Endothelial cell of umbilical vein (primary cell): Measurements from ENCODE around the gene MIOS. TPM values are rescaled to one million over a fixed set of nuclear protein-coding genes. Genes with fewer than 3 reads are reported as not detected.

ENCODE experiments used
- BruUV-seq: library from RNA; stranded (reverse); fragments of 400-500 nt; replicated peaks from 2 replicates; lab custom pipeline; 2021; lab: Mats Ljungman, UMichigan
- CTCF ChIA-PET: fragments of 300-600, 350-600 bp; sonication (Branson Sonifier 250); formaldehyde crosslinking; loops from one replicate; lab custom pipeline; 2021; ENCODE audit warnings: antibody characterized with exemption, inconsistent platforms; lab: Charles Lee
- POLR2A ChIA-PET: fragments of 300-600, 350-600 bp; sonication (Branson Sonifier 250); formaldehyde crosslinking; loops from one replicate; lab custom pipeline; 2021; ENCODE audit warnings: antibody characterized with exemption, inconsistent platforms; lab: Charles Lee
- DNase-seq: peaks from one replicate; pipeline ENCODE4 v3.0.0-alpha.2; 2011; ENCODE audit warnings: low read depth, low spot score
- FAIRE-seq: peaks from 2 replicates; lab custom pipeline; 2011; peaks lifted over from hg19 to GRCh38; lab: Jason Lieb, UNC
- H2AFZ ChIP-seq: 2 replicates; pipeline ENCODE4 v1.6.0; 2012; ENCODE audit warnings: low read depth, low read length, control low read depth, inconsistent platforms
- H3K27ac ChIP-seq: 2 replicates; pipeline ENCODE4 v1.5.1; 2011; ENCODE audit warnings: low read depth, mild to moderate bottlenecking, control low read depth, low read length, moderate library complexity; ENCODE audit not compliant: insufficient read depth
- H3K27me3 ChIP-seq, 2 experiments: 2 replicates each; pipeline versions ENCODE4 v1.6.0 to v1.6.1; 2011; ENCODE audit warnings: low read length in 2 of 2, mixed read lengths in 1 of 2; ENCODE audit not compliant: control insufficient read depth in 2 of 2, insufficient read depth in 2 of 2
- H3K36me3 ChIP-seq, 2 experiments: 2 replicates in 1 of 2; 3 replicates in 1 of 2; pipeline ENCODE4 v1.5.1; 2011; ENCODE audit warnings: low read length in 2 of 2, mild to moderate bottlenecking in 1 of 2, moderate library complexity in 1 of 2; ENCODE audit not compliant: control insufficient read depth in 2 of 2, insufficient read depth in 2 of 2; ENCODE audit errors: extremely low read depth in 1 of 2
- H3K4me1 ChIP-seq: 3 replicates; pipeline ENCODE4 v1.5.1; 2011; ENCODE audit warnings: mild to moderate bottlenecking, low read length; ENCODE audit not compliant: control insufficient read depth, insufficient read depth; ENCODE audit errors: extremely low read depth
- H3K4me2 ChIP-seq: 2 replicates; pipeline ENCODE4 v1.6.1; 2011; ENCODE audit warnings: low read length, control low read depth, mixed read lengths; ENCODE audit not compliant: insufficient read depth
- H3K4me3 ChIP-seq, 3 experiments: fragments of 200-600 bp in 1 of 3; sonication (generic), shearing (Covaris generic) in 1 of 3; replicated peaks in 1 of 3; 2 replicates each; pipeline ENCODE4 v1.5.1; 2011 to 2016; ENCODE audit warnings: control low read depth in 3 of 3, low read length in 3 of 3, mild to moderate bottlenecking in 2 of 3, inconsistent platforms in 1 of 3, low read depth in 1 of 3, moderate library complexity in 1 of 3; ENCODE audit not compliant: insufficient read depth in 1 of 3
- H3K79me2 ChIP-seq: 2 replicates; pipeline ENCODE4 v1.6.0; 2012; ENCODE audit warnings: low read length, inconsistent platforms; ENCODE audit not compliant: control insufficient read depth, insufficient read depth
- H3K9ac ChIP-seq: replicated peaks from 2 replicates; pipeline ENCODE3; 2011; ENCODE audit warnings: low read length, control low read depth; ENCODE audit not compliant: insufficient read depth; ENCODE audit errors: extremely low read depth
- H3K9me1 ChIP-seq: replicated peaks from 3 replicates; pipeline ENCODE4 v1.6.0; 2011; ENCODE audit warnings: mild to moderate bottlenecking, low read length; ENCODE audit not compliant: control insufficient read depth, insufficient read depth; ENCODE audit errors: extremely low read depth
- H3K9me3 ChIP-seq: replicated peaks from 2 replicates; pipeline ENCODE4 v1.5.1; 2012; ENCODE audit warnings: low read length, inconsistent platforms; ENCODE audit not compliant: control insufficient read depth, insufficient read depth
- H4K20me1 ChIP-seq: replicated peaks from 2 replicates; pipeline ENCODE3; 2011; ENCODE audit warnings: mild to moderate bottlenecking, low read length; ENCODE audit not compliant: control insufficient read depth, insufficient read depth; ENCODE audit errors: extremely low read depth
- EZH2 ChIP-seq: IDR thresholded peaks from 2 replicates; pipeline ENCODE4 v1.6.1; 2012; ENCODE audit warnings: borderline replicate concordance, low read depth, mild to moderate bottlenecking, moderate library complexity, low read length, inconsistent platforms; ENCODE audit not compliant: severe bottlenecking
- FOS ChIP-seq: IDR thresholded peaks from 2 replicates; pipeline ENCODE4 v1.6.1; 2011; ENCODE audit warnings: mild to moderate bottlenecking, low read length, moderate library complexity, borderline replicate concordance; ENCODE audit not compliant: insufficient read depth
- GATA2 ChIP-seq: IDR thresholded peaks from 2 replicates; pipeline ENCODE4 v1.7.0; 2011; ENCODE audit warnings: low read depth, mild to moderate bottlenecking, moderate library complexity, mixed read lengths, low read length; ENCODE audit not compliant: insufficient read length, insufficient read depth
- JUN ChIP-seq: IDR thresholded peaks from 2 replicates; pipeline ENCODE4 v1.6.1; 2011; ENCODE audit warnings: borderline replicate concordance, low read depth; ENCODE audit not compliant: insufficient read length, insufficient read depth
- MYC ChIP-seq: IDR thresholded peaks from one replicate; pipeline ENCODE4 v1.6.1; 2011; ENCODE audit warnings: mild to moderate bottlenecking, low read depth, low read length
- POLR2A ChIP-seq: IDR thresholded peaks from 2 replicates; pipeline ENCODE4 v1.6.1; 2012; ENCODE audit warnings: low read depth, mild to moderate bottlenecking, control low read depth, low read length
- POLR2AphosphoS5 ChIP-seq: IDR thresholded peaks from 2 replicates; pipeline ENCODE4 v1.6.1; 2012; ENCODE audit warnings: low read depth, mild to moderate bottlenecking, control low read depth, low read length, moderate library complexity; ENCODE audit not compliant: insufficient read depth
- dilution Hi-C: fragments of 300-500 bp; cut with MboI; formaldehyde crosslinking; loops from one replicate; pipeline ENCODE4 v1.15.0; 2019; ENCODE audit warnings: low sequenced_read_pairs; ENCODE audit not compliant: extremely low pct_ligation_motif_present
- intact Hi-C: fragments of 100-400 bp; cut with micrococcal nuclease; formaldehyde crosslinking; loops from one replicate; pipeline ENCODE4 v1.10.0; 2022
- polyA plus RNA-seq, 4 experiments: library from polyadenylated mRNA; depleted of rRNA in 3 of 4; stranded (reverse) in 3 of 4; unstranded in 1 of 4; fragments of >200 nt; gene quantifications; 2 replicates each; pipeline versions ENCODE4 v1.2.1 to v1.2.3, GENCODE V29; 2011 to 2012; ENCODE audit warnings: missing spikeins in 1 of 4
- total RNA-seq: library from RNA; stranded (reverse); gene quantifications from 2 replicates; pipeline ENCODE4 v1.2.3, GENCODE V29; 2021
- TF ChIP-seq, protein P1 (sequence below): IDR thresholded peaks from 2 replicates; pipeline ENCODE4 v1.6.1; 2011; ENCODE audit not compliant: insufficient read depth, insufficient read length
- TF ChIP-seq, protein P2 (sequence below), 2 donors: IDR thresholded peaks; 1 replicate in 1 of 2; 2 replicates in 1 of 2; pipeline ENCODE4 v1.5.1; 2011; ENCODE audit warnings: low read length in 2 of 2, mild to moderate bottlenecking in 2 of 2, moderate library complexity in 2 of 2, control low read depth in 1 of 2, inconsistent platforms in 1 of 2, low read depth in 1 of 2; ENCODE audit not compliant: insufficient read depth in 1 of 2; ENCODE audit errors: extremely low read depth in 1 of 2

MIOS gene
- total and polyA plus RNA-seq, 2 donors (not counting 3 experiments of a cell fraction or from before 2014, with no cell fraction given), result 8.5 to 16.8 TPM

DNA sequence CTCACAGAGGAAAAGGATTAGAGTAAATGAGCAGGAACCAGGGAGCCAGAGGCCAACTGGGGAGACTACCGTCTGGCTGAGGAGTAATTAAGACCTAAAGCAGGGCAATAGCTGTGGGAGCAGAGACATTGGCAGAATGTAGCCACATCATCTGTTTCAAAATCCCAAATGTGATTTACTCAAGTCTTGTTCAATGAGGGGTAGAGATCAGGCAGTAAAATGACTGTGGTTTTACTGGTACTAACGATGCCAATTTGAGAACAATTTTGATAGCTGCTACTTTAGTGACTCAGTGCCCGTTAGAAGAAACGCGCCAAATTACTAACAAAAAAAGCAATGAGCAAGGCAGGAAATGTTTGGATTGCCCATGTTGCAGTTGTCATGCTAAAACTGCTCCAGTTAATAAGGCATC is 12.7 kb upstream of the MIOS start:
- BruUV-seq, result no TSS peak
- no peak overlapping the region for H3K4me2 ChIP-seq
- ChIA-PET CTCF (interaction anchor here (1.5 kb wide), 1 partner anchor 129 kb away, joined by 6 read pairs; no protein-coding TSS in a partner anchor), POLR2A (no interaction called here)
- intact Hi-C loops (no loop called here), dilution Hi-C loops (no loop called here)
- H3K9me1 ChIP-seq, result no peaks in the 10 kb centered on the region
- DNase-seq (no peak), FAIRE-seq (no peak)
- H3K27ac ChIP-seq, result no peak overlapping the region
- TF ChIP-seq MYC, result no peak
- TF ChIP-seq, protein P1, sequence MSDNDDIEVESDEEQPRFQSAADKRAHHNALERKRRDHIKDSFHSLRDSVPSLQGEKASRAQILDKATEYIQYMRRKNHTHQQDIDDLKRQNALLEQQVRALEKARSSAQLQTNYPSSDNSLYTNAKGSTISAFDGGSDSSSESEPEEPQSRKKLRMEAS, result no peak
- TF ChIP-seq, protein P2, sequence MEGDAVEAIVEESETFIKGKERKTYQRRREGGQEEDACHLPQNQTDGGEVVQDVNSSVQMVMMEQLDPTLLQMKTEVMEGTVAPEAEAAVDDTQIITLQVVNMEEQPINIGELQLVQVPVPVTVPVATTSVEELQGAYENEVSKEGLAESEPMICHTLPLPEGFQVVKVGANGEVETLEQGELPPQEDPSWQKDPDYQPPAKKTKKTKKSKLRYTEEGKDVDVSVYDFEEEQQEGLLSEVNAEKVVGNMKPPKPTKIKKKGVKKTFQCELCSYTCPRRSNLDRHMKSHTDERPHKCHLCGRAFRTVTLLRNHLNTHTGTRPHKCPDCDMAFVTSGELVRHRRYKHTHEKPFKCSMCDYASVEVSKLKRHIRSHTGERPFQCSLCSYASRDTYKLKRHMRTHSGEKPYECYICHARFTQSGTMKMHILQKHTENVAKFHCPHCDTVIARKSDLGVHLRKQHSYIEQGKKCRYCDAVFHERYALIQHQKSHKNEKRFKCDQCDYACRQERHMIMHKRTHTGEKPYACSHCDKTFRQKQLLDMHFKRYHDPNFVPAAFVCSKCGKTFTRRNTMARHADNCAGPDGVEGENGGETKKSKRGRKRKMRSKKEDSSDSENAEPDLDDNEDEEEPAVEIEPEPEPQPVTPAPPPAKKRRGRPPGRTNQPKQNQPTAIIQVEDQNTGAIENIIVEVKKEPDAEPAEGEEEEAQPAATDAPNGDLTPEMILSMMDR (IDR thresholded peaks at IDR 0.05; ENCODE audit: extremely low read depth in 1 of 2, insufficient read depth in 1 of 2, low read depth in 1 of 2, low read length in 2 of 2), result no peak
- no peaks in the 10 kb centered on the region for H3K9me3 ChIP-seq
- no peaks in the 10 kb centered on the region for H3K27me3 ChIP-seq
- H2AFZ ChIP-seq, result peak overlapping the region; percentile 46
- H4K20me1 ChIP-seq, result no peaks in the 10 kb centered on the region
- no peak overlapping the region for H3K9ac ChIP-seq
- H3K36me3 ChIP-seq, result no peaks in the 10 kb centered on the region
- H3K4me3 ChIP-seq, result no peak overlapping the region
- no peaks in the 10 kb centered on the region for H3K79me2 ChIP-seq
- H3K4me1 ChIP-seq, result peaks cover 2% of the 10 kb centered on the region

DNA sequence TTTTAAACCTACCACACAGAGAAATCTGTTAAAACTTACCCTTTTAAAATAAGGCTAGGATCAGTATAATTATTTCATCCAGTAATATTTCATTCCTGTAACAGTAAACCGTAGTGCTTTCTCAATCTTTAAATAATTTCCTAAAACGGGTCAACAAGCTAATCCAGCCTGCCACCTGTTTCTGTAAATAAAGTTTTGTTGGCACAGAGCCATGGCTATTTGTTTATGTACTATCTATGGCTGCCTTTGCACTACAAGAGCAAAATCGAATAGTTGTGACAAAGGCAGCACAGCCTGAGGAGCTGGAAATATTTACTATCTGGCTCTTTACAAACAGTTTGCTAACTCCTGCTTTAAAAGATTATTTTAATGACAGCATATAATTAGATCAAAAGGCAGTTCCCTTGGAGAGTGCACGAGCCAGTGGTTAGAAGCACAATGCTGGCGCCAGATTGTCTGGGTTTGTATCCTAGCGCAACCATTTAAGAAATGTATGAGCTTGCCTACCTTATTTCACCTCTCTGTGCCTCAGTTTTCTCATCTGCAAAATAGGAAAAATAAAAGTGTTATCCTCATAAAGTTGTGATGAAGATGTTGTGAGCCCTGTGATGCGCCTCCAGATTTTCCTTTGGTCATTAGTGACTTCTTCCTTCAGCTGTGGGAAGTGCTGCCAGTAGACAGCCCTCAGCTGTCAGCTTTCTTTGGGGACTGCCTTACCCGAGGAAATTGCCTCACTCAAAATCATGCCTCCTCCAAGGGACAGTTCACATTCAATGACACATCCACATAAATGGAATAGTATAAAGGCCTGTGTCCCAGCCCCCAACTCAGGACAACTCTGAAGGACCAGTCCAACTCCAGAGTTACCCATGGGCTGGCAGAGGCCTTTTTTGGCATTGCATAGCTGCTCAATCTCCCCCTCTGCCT is 11.8 kb upstream of the MIOS start:
- dilution Hi-C loops, result no loop called here

More for the DNA sequence above, 11.8 kb upstream of the MIOS start:
- Histone ChIP-seq H3K9ac (no peak overlapping the region), H3K27ac (no peak overlapping the region), H4K20me1 (no peaks in the 10 kb centered on the region), H3K27me3 (no peaks in the 10 kb centered on the region), H3K9me3 (no peaks in the 10 kb centered on the region), H3K79me2 (no peaks in the 10 kb centered on the region), H3K9me1 (no peaks in the 10 kb centered on the region), H3K4me3 (no peak overlapping the region), H2AFZ (no peak overlapping the region), H3K4me2 (no peak overlapping the region), H3K36me3 (no peaks in the 10 kb centered on the region), H3K4me1 (peaks cover 2% of the 10 kb centered on the region)
- TF ChIP-seq FOS (no peak), POLR2A (no peak), GATA2 (no peak), JUN (no peak), EZH2 (no peak), POLR2AphosphoS5 (no peak), MYC (no peak)
- TF ChIP-seq, protein P1, result no peak
- TF ChIP-seq, protein P2 (IDR thresholded peaks at IDR 0.05; ENCODE audit: extremely low read depth in 1 of 2, insufficient read depth in 1 of 2, low read depth in 1 of 2, low read length in 2 of 2), result no peak
- DNase-seq (no peak), FAIRE-seq (no peak)
- CTCF ChIA-PET, result interaction anchor here (1.5 kb wide), 1 partner anchor 130 kb away, joined by 6 read pairs; no protein-coding TSS in a partner anchor
- intact Hi-C loops, result no loop called here
- POLR2A ChIA-PET, result no interaction called here
- no TSS peak for BruUV-seq
